ACC112 (cell line): ENCODE data around the gene RAB37.

Source experiments
- H2AFZ ChIP-seq: fragments of 200-600 bp; sonication (generic); one replicate; pipeline ENCODE4 v1.6.0; 2017; ENCODE audit warnings: antibody characterized with exemption, low read length; ENCODE audit not compliant: unreplicated experiment
- H3K27ac ChIP-seq: fragments of 200-600 bp; sonication (generic); 2 replicates; pipeline ENCODE4 v1.5.1; 2014; ENCODE audit warnings: low read depth, mild to moderate bottlenecking, antibody characterized with exemption, low read length, moderate library complexity
- H3K27me3 ChIP-seq: fragments of 200-600 bp; sonication (generic); 2 replicates; pipeline ENCODE4 v1.6.1; 2014; ENCODE audit warnings: mild to moderate bottlenecking, antibody characterized with exemption, low read length, moderate library complexity, mixed read lengths; ENCODE audit not compliant: insufficient read depth
- H3K36me3 ChIP-seq: fragments of 200-600 bp; sonication (generic); 2 replicates; pipeline ENCODE4 v1.6.1; 2016; ENCODE audit warnings: mild to moderate bottlenecking, antibody characterized with exemption, low read length, moderate library complexity, mixed read lengths; ENCODE audit not compliant: insufficient read depth
- H3K4me1 ChIP-seq: fragments of 200-600 bp; sonication (generic); one replicate; pipeline ENCODE4 v1.6.1; 2016; ENCODE audit warnings: low read length, mixed read lengths; ENCODE audit not compliant: insufficient read depth, unreplicated experiment, control insufficient read depth
- H3K4me3 ChIP-seq: fragments of 200-600 bp; sonication (generic); 2 replicates; pipeline ENCODE4 v1.5.1; 2014; ENCODE audit warnings: mild to moderate bottlenecking, low read depth, low read length
- H3K79me2 ChIP-seq: fragments of 200-600 bp; sonication (generic); one replicate; pipeline ENCODE4 v1.6.0; 2016; ENCODE audit warnings: low read length; ENCODE audit not compliant: control insufficient read depth, unreplicated experiment, insufficient read depth

RAB37 gene, protein sequence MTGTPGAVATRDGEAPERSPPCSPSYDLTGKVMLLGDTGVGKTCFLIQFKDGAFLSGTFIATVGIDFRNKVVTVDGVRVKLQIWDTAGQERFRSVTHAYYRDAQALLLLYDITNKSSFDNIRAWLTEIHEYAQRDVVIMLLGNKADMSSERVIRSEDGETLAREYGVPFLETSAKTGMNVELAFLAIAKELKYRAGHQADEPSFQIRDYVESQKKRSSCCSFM

DNA sequence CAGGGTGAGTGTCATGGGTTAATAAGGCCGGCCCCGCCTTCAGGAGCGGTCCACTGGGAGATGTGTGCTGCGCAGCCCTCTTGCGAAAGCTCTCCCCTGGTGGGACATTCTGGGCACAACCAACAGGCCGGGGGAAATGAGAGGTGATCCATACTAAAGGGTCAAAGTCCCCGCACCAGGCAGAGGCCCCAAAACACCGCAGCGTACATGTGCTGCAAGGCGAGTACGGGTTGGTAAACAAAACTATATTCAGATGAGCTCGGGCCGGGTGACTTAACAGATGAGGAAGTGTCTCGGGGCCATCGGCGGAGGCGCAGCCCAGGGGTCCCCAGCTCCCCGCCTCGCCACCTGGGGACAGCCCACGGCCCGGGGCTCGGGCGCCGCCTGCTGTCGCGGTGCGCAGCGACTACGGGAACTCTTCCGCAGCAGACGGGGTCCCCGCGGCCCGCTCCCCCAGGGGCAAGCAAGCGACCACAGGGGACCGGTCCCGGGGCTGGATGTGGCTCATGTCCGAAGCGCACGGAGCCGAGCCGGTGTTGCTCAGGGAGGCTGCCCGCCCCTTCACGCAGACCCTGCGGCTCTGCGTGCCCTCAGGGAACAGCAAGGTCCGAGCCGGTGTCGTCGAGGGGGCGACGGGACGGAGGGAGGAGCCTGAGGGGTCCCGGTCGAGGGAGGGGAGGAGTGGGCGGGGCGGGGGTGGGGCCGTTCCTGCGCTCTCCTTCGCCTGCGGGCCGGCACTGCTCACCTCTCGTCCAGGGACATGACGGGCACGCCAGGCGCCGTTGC is at the start of gene RAB37:
TSS of gene RAB37 (plus strand) at position 744 of the 786 bp plus-strand sequence. CDS start at position 761, 17 bp downstream.
- Histone ChIP-seq H3K4me3 (peak within 1 kb of the TSS; percentile 19; the same call in 1 of the 2 replicates), H3K4me1 (no peaks in the 10 kb centered on the region), H3K27ac (no peak within 1 kb of the TSS), H3K36me3 (no peaks in the 10 kb centered on the region), H3K79me2 (no peaks in the 10 kb centered on the region), H3K27me3 (peaks cover 66% of the 10 kb centered on the region), H2AFZ (no peak within 1 kb of the TSS)

DNA sequence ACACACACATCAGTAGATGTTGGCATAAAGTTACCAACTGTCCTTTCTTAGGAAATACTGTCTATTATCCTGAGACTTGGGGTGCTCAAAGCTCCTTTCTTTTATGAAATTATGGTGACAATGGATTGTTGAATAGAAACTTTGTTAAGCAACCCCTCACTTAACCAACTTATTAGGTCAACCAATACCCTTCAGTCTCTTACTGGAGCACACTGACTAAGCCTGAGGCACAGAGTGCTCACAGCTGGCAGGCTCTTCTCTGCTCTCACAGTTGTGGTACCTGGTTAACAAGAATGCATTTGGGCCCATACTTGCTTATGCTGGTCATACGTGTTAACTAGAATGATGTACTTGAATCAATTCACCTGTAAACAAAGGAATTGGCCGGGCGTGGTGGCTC is 49.2 kb upstream of the RAB37 start:
- Histone ChIP-seq H3K27me3 (peaks cover 54% of the 10 kb centered on the region), H2AFZ (no peak overlapping the region), H3K36me3 (no peaks in the 10 kb centered on the region), H3K27ac (no peak overlapping the region), H3K4me1 (no peaks in the 10 kb centered on the region), H3K79me2 (no peaks in the 10 kb centered on the region), H3K4me3 (no peak overlapping the region)

DNA sequence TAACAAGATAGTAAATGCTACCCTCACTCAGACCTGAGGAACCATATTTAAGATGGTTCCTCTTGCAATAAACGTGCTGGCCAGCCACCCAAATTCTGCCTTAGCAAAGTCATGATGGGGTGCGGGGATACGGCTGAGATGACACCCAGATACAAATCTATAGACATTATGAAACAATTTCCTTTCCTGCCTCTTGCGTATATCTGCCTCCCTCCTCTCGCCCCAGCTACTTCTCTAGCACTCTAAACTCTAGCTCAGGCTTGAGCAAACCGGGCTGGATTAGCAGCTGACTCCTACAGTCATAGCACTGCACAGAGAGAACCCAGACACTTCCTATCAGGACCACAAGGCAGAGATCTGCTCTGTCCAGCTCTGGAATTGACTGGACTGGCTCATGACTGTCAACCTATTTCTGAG is 46.6 kb upstream of the RAB37 start:
- no peak overlapping the region for H2AFZ ChIP-seq
- H3K4me1 ChIP-seq: no peaks in the 10 kb centered on the region
- peaks cover 61% of the 10 kb centered on the region for H3K27me3 ChIP-seq
- no peaks in the 10 kb centered on the region for H3K79me2 ChIP-seq
- H3K27ac ChIP-seq: no peak overlapping the region
- H3K36me3 ChIP-seq: no peaks in the 10 kb centered on the region
- no peak overlapping the region for H3K4me3 ChIP-seq

DNA sequence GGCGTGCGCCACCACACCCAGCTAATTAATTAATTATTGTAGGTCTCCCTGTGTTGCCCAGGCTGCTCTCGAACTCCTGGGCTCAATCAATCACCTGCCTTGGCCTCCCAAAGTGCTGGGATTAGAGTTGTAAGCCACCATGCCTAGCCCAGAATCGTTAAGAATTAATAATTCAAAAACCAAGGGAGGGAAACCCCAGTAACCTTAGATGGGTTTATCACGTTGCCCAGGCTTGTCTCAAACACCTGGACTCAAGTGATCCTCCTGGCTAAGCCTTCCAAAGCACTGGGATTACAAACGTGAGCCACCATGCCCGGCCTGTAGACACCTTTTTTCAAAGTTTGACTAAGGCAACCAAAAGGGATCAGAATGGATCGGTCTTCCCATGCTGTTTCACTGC is 45.9 kb upstream of the RAB37 start:
- Histone ChIP-seq H3K4me1 (no peaks in the 10 kb centered on the region), H3K36me3 (no peaks in the 10 kb centered on the region), H3K4me3 (no peak overlapping the region), H3K79me2 (no peaks in the 10 kb centered on the region), H2AFZ (no peak overlapping the region), H3K27me3 (peaks cover 61% of the 10 kb centered on the region), H3K27ac (no peak overlapping the region)

DNA sequence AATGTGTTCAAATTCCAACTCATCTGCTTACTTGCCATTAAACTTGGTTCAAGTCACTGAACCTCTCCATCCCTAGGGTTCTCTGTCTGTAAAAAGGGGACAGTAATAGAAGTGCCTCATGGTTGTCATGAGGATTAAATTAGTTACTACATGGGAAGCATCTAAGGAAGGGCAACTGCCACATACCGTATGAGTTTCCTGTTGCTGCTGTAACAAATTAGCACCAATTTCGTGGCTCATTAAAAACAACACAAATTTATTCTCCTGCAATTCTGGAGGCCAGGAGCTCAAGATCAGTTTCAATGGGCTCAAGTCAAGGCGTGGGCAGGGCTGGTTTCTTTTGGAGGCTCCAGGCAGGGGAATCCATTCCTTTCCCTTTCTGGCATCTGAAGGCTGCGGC is 43.0 kb upstream of the RAB37 start:
- Histone ChIP-seq H2AFZ (no peak overlapping the region), H3K4me3 (no peak overlapping the region), H3K36me3 (no peaks in the 10 kb centered on the region), H3K4me1 (no peaks in the 10 kb centered on the region), H3K79me2 (no peaks in the 10 kb centered on the region), H3K27ac (no peak overlapping the region), H3K27me3 (peaks cover 57% of the 10 kb centered on the region)

DNA sequence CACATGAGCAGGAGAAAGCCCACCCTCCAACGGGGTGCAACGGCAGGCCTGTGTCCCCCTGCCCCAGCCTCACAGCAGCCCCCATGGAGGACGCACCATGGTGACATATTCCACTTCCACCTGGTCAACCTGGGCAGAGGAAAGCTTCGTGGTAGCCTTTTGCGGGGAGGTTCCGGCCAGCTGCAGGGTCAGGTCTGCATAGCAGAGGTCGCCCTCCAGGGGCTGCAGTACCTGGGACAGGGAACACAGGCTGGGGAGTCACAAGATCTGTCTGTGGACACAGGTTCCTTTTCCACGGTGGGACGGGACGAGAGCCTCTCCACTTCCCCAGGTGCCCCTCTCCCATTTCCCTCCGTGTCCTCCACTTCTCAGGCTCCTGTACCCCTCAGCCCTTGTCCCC is 41.4 kb upstream of the RAB37 start:
- Histone ChIP-seq H2AFZ (no peak overlapping the region), H3K27me3 (peaks cover 43% of the 10 kb centered on the region), H3K4me3 (no peak overlapping the region), H3K27ac (no peak overlapping the region), H3K36me3 (no peaks in the 10 kb centered on the region), H3K79me2 (no peaks in the 10 kb centered on the region), H3K4me1 (no peaks in the 10 kb centered on the region)

DNA sequence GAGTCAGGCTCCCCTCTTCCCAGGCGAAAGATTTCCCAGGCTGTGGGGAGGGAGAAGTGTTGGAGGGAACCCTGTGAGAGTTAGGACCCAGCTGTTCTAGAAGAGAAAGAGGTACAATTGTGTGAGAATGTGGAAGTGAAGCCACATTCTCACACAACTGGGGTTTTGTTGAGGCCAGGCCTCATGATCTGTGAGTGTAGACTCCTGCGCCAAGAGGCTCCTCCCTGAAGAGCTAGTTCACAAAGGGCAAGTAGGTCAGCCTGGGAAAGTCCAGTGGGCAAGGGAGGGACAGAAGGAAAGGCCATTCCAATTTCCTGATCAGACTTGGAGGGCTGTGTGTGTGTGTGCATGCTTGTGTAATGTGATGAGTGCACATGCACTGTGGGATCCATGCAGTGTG is 39.5 kb upstream of the RAB37 start:
- Histone ChIP-seq H3K27me3 (peaks cover 31% of the 10 kb centered on the region), H3K27ac (no peak overlapping the region), H3K36me3 (no peaks in the 10 kb centered on the region), H2AFZ (no peak overlapping the region), H3K79me2 (no peaks in the 10 kb centered on the region), H3K4me3 (no peak overlapping the region), H3K4me1 (no peaks in the 10 kb centered on the region)

DNA sequence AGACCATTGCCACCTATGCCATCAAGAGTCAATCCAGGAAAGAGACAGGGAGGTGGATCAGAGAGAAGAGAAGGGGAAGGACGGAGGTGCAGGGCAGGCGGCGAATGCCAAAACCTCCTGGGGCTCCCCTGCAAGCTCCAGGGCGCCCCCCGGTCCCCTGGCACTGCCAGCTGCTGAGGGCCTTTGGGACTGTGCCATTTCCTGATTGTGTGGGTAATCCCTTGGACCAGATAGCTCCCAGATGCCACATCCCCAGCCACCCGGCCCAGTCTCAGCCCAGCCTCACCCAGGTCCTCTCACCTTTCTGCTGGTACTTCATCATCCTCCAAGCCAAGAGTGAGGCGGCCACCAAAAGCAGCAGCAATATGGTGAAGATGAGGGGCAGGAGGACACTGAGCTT is 39.0 kb upstream of the RAB37 start:
- Histone ChIP-seq H3K36me3 (no peaks in the 10 kb centered on the region), H3K27ac (no peak overlapping the region), H2AFZ (no peak overlapping the region), H3K4me1 (no peaks in the 10 kb centered on the region), H3K79me2 (no peaks in the 10 kb centered on the region), H3K4me3 (no peak overlapping the region), H3K27me3 (peaks cover 26% of the 10 kb centered on the region)

DNA sequence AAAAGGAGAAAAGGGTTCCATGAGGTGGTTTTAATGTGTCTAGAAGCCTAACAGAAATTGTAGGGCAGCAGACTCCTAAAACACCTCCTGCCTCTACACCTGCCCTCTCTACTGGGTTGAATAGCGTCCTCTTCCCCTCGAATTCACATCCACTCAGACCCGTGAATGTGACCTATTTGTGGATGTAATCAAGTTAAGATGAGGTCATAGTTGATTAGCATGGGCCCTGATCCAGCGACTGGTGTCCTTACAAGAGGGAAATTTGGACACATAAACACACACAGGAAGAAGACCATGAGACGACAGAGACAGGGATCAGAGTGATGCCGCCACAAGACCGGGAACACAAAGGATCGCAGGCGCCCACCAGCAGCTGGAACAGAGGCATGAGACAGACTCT is 37.8 kb upstream of the RAB37 start:
- Histone ChIP-seq H3K27ac (no peak overlapping the region), H2AFZ (no peak overlapping the region), H3K27me3 (peaks cover 22% of the 10 kb centered on the region; the same call in 1 of the 2 replicates), H3K4me3 (no peak overlapping the region), H3K4me1 (no peaks in the 10 kb centered on the region), H3K79me2 (no peaks in the 10 kb centered on the region), H3K36me3 (no peaks in the 10 kb centered on the region)

DNA sequence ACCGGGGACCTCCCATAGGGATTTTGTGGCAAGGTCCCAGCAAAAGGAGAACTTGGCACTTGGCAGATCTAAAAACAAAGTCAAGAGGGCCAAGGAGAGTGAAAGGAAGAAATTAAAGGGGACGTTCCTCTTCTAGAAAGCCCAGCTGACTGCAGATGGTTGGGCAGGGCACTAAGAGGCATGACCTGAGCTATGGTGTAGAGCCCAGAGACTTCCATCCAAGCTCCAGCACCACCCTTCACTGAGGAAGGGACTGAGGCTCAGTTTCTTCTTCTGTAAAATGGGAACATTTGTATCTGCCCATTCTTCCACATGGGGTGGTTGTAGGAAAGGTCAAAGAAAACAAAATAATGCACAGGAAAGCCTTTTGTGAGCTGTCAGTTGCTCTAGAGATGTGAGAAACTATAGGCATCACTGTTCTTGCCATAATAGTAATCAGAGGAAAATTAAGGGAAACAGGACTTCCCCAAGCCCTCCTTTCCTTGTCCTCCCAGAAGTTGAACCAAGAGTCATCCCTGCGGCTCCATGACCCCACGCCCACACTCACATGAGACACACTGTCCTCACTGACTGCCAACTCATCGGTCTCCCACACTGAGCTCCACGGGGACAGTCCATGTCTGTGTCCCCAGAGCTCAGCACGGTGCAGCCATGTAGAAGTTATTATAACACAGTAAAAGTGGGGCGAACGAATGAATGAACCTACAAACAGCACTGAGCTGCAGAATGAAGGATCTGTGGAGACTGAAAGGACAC is 34.8 kb upstream of the RAB37 start:
- no peaks in the 10 kb centered on the region for H3K4me1 ChIP-seq
- no peak overlapping the region for H2AFZ ChIP-seq
- H3K36me3 ChIP-seq: no peaks in the 10 kb centered on the region
- no peak overlapping the region for H3K4me3 ChIP-seq
- no peak overlapping the region for H3K27ac ChIP-seq
- peaks cover 28% of the 10 kb centered on the region; the same call in 1 of the 2 replicates for H3K27me3 ChIP-seq
- no peaks in the 10 kb centered on the region for H3K79me2 ChIP-seq
